Prostate gland (tissue), 2 donors: ENCODE measurements around the gene LIME1.

Source experiments
- POLR2A ChIP-seq: fragments of 450-650 bp; IDR thresholded peaks from one replicate; pipeline ENCODE4 v1.6.1; 2016; ENCODE audit warnings: antibody characterized with exemption, mild to moderate bottlenecking
- POLR2AphosphoS5 ChIP-seq: sonication (generic); formaldehyde crosslinking; IDR thresholded peaks from one replicate; pipeline ENCODE4 v1.6.1; 2017; ENCODE audit warnings: antibody characterized with exemption
- TF ChIP-seq, protein P1 (sequence below), 4 experiments: fragments of 200-600 bp in 2 of 4; fragments of 450-650 bp in 2 of 4; sonication (generic) in 2 of 4; IDR thresholded peaks; 1 replicate in 3 of 4; 2 replicates in 1 of 4; pipeline ENCODE4 v1.5.1; 2016 to 2019; ENCODE audit warnings: antibody characterized with exemption in 4 of 4, mild to moderate bottlenecking in 2 of 4, moderate library complexity in 2 of 4

DNA sequence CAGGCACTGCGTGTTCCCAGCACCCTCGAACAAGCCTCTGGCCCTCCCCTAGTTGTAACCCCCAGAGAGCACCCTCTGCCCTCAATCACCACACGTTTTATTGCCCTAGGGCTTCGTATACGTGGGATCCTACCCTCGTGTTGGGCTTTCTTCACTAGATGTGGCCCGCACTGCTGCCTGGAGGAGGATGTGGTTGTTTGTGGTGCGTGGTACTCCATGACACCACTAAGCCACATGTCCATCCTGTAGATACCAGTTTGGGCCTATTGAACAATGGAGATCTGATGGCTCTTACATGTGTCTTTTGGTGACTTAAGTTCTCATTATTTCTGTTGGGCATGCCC lies 20.2 kb downstream of the LIME1 start:
- TF ChIP-seq, protein P1, sequence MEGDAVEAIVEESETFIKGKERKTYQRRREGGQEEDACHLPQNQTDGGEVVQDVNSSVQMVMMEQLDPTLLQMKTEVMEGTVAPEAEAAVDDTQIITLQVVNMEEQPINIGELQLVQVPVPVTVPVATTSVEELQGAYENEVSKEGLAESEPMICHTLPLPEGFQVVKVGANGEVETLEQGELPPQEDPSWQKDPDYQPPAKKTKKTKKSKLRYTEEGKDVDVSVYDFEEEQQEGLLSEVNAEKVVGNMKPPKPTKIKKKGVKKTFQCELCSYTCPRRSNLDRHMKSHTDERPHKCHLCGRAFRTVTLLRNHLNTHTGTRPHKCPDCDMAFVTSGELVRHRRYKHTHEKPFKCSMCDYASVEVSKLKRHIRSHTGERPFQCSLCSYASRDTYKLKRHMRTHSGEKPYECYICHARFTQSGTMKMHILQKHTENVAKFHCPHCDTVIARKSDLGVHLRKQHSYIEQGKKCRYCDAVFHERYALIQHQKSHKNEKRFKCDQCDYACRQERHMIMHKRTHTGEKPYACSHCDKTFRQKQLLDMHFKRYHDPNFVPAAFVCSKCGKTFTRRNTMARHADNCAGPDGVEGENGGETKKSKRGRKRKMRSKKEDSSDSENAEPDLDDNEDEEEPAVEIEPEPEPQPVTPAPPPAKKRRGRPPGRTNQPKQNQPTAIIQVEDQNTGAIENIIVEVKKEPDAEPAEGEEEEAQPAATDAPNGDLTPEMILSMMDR (IDR thresholded peaks at IDR 0.05), result no peak
- TF ChIP-seq POLR2AphosphoS5 (no peak), POLR2A (no peak)
